Measurements from ENCODE around the gene GTSE1.

GTSE1 gene

GRCh38 chr22:46319319-46319718, 22.6 kb downstream of the GTSE1 start:
- Histone ChIP-seq H3K4me3 (no peak overlapping the region), H3K27ac (no peak overlapping the region), H3K36me3 (no peaks in the 10 kb centered on the region), H3K27me3 (no peaks in the 10 kb centered on the region), H3K4me1 (no peaks in the 10 kb centered on the region), H3K9me3 (no peaks in the 10 kb centered on the region)
- no peak for TF ChIP-seq CTCF (IDR thresholded peaks at IDR 0.05)
- no peak for DNase-seq
- intact Hi-C loops (cut with DNase I; ENCODE audit: low total_unique reads): no loop called here

GRCh38 chr22:46320166-46320710, 23.6 kb downstream of the GTSE1 start:
- no peaks in the 10 kb centered on the region for H3K4me1 ChIP-seq
- H3K4me3 ChIP-seq: no peak overlapping the region
- no peak overlapping the region for H3K27ac ChIP-seq
- H3K36me3 ChIP-seq: no peaks in the 10 kb centered on the region
- DNase-seq: no peak
- H3K27me3 ChIP-seq: no peaks in the 10 kb centered on the region
- no peak for TF ChIP-seq CTCF (IDR thresholded peaks at IDR 0.05)
- intact Hi-C loops (cut with DNase I; ENCODE audit: low total_unique reads): no loop called here
- H3K9me3 ChIP-seq: no peaks in the 10 kb centered on the region

GRCh38 chr22:46320716-46321386, 24.2 kb downstream of the GTSE1 start:
- Histone ChIP-seq H3K27me3 (no peaks in the 10 kb centered on the region), H3K27ac (no peak overlapping the region), H3K4me3 (no peak overlapping the region), H3K36me3 (no peaks in the 10 kb centered on the region), H3K9me3 (no peaks in the 10 kb centered on the region), H3K4me1 (no peaks in the 10 kb centered on the region)
- intact Hi-C loops (cut with DNase I; ENCODE audit: low total_unique reads): no loop called here
- DNase-seq: no peak
- no peak for TF ChIP-seq CTCF (IDR thresholded peaks at IDR 0.05)

GRCh38 chr22:46322711-46323110, 26.0 kb downstream of the GTSE1 start:
- H3K9me3 ChIP-seq: no peaks in the 10 kb centered on the region
- no peaks in the 10 kb centered on the region for H3K4me1 ChIP-seq
- no peaks in the 10 kb centered on the region for H3K36me3 ChIP-seq
- TF ChIP-seq CTCF (IDR thresholded peaks at IDR 0.05): no peak
- no peak for DNase-seq
- H3K27me3 ChIP-seq: no peaks in the 10 kb centered on the region
- intact Hi-C loops (cut with DNase I; ENCODE audit: low total_unique reads): no loop called here
- H3K4me3 ChIP-seq: no peak overlapping the region
- no peak overlapping the region for H3K27ac ChIP-seq

- H3K27ac ChIP-seq: no peak overlapping the region
- H3K4me1 ChIP-seq: no peaks in the 10 kb centered on the region
- intact Hi-C loops (cut with DNase I; ENCODE audit: low total_unique reads): no loop called here
- no peak for DNase-seq
- no peaks in the 10 kb centered on the region for H3K27me3 ChIP-seq
- no peak overlapping the region for H3K4me3 ChIP-seq
- H3K9me3 ChIP-seq: no peaks in the 10 kb centered on the region
- H3K36me3 ChIP-seq: no peaks in the 10 kb centered on the region
- no peak for TF ChIP-seq CTCF (IDR thresholded peaks at IDR 0.05)
These were observed 26.5 kb downstream of the GTSE1 start for GRCh38 chr22:46323162-46323561.

Data from tibial artery (tissue), 4 donors.